Upper lobe of right lung (tissue), 1 donor: ENCODE measurements around the gene CAMK1D. TPM values are rescaled to one million over a fixed set of nuclear protein-coding genes. Genes with fewer than 3 reads are reported as not detected.
A peak's percentile ranks its signal among the peaks of the same experiment; 100 is the strongest.

Source experiments
- ATAC-seq: fragments of 200-7000 bp; cut with Tn5 transposase; one replicate; pipeline ENCODE4 v1.9.1; 2020; ENCODE audit warnings: mild to moderate bottlenecking, moderate library complexity
- DNase-seq: peaks from one replicate; pipeline ENCODE4 v3.0.0-alpha.2; 2020
- H3K27ac ChIP-seq: fragments of 200-600 bp; one replicate; pipeline ENCODE4 v1.8.0; 2022
- H3K27me3 ChIP-seq: fragments of 200-600 bp; one replicate; pipeline ENCODE4 v1.8.0; 2022; ENCODE audit warnings: mild to moderate bottlenecking
- H3K36me3 ChIP-seq: fragments of 200-600 bp; one replicate; pipeline ENCODE4 v1.8.0; 2022
- H3K4me1 ChIP-seq: fragments of 200-600 bp; one replicate; pipeline ENCODE4 v1.8.0; 2022
- H3K4me3 ChIP-seq: fragments of 200-600 bp; one replicate; pipeline ENCODE4 v1.8.0; 2022; ENCODE audit warnings: mild to moderate bottlenecking
- H3K9me3 ChIP-seq: fragments of 200-600 bp; one replicate; pipeline ENCODE4 v1.8.0; 2022
- intact Hi-C: fragments of 100-400 bp; cut with DNase I; formaldehyde crosslinking; loops from one replicate; pipeline ENCODE4 v1.11.0; 2022
- total RNA-seq: library from RNA; stranded (reverse); fragmentation: NEBNext Ultra II Directional; extraction: Animal tissue kit (Norgen Biotek cat#: 25700); gene quantifications from one replicate; pipeline ENCODE4 v1.2.1, GENCODE V29; 2021
- TF ChIP-seq, protein P1 (sequence below): fragments of 200-600 bp; IDR thresholded peaks from one replicate; pipeline ENCODE4 v1.8.0; 2022; ENCODE audit warnings: antibody characterized with exemption
- donor health status: DM: no; HTN: yes; CAD: no; lungs with severe emphysema.

CAMK1D gene
- total RNA-seq, 1 donor from 2014 or later, result 17.1 TPM

- Histone ChIP-seq H3K9me3 (no peaks in the 10 kb centered on the region), H3K4me1 (peaks cover 7% of the 10 kb centered on the region), H3K4me3 (no peak overlapping the region), H3K27me3 (no peaks in the 10 kb centered on the region), H3K36me3 (no peaks in the 10 kb centered on the region), H3K27ac (no peak overlapping the region)
- intact Hi-C loops, result no loop called here
- no peak for DNase-seq
- no peak for ATAC-seq
- TF ChIP-seq, protein P1, sequence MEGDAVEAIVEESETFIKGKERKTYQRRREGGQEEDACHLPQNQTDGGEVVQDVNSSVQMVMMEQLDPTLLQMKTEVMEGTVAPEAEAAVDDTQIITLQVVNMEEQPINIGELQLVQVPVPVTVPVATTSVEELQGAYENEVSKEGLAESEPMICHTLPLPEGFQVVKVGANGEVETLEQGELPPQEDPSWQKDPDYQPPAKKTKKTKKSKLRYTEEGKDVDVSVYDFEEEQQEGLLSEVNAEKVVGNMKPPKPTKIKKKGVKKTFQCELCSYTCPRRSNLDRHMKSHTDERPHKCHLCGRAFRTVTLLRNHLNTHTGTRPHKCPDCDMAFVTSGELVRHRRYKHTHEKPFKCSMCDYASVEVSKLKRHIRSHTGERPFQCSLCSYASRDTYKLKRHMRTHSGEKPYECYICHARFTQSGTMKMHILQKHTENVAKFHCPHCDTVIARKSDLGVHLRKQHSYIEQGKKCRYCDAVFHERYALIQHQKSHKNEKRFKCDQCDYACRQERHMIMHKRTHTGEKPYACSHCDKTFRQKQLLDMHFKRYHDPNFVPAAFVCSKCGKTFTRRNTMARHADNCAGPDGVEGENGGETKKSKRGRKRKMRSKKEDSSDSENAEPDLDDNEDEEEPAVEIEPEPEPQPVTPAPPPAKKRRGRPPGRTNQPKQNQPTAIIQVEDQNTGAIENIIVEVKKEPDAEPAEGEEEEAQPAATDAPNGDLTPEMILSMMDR, result no peak
These were observed 39.3 kb downstream of the CAMK1D start for GRCh38 chr10:12388671-12389070.

- ATAC-seq (peak; percentile 39), DNase-seq (no peak)
- H3K36me3 ChIP-seq, result no peaks in the 10 kb centered on the region
- H3K27ac ChIP-seq, result no peak overlapping the region
- H3K27me3 ChIP-seq, result no peaks in the 10 kb centered on the region
- intact Hi-C loops, result no loop called here
- H3K4me1 ChIP-seq, result peaks cover 7% of the 10 kb centered on the region
- TF ChIP-seq, protein P1, result no peak
- H3K9me3 ChIP-seq, result no peaks in the 10 kb centered on the region
- H3K4me3 ChIP-seq, result no peak overlapping the region
These were observed 39.9 kb downstream of the CAMK1D start for GRCh38 chr10:12389154-12389734.

DNA sequence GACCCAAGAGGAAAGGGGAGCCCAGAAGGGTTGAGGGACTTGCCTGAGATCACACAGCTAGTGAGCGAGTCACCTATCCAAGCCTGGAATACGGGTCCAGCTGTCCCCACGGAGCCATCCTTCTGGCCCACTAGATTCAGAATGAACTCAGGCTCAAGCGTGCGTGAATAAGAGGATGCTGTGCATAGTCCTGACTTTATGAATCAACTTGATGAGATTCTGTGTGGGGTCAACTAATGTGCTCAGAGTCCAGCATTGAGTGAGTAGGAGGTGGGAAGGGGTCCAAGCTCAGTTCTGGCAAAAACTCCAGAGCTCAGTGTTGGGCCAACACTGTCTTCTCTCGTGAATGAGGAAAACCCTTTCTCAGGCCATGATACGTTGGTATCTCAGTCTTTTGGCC, 41.4 kb downstream of the CAMK1D start:
- Histone ChIP-seq H3K9me3 (no peaks in the 10 kb centered on the region), H3K27ac (no peak overlapping the region), H3K4me3 (no peak overlapping the region), H3K4me1 (peaks cover 7% of the 10 kb centered on the region), H3K36me3 (no peaks in the 10 kb centered on the region), H3K27me3 (no peaks in the 10 kb centered on the region)
- no peak for DNase-seq
- no peak for ATAC-seq
- intact Hi-C loops, result no loop called here
- TF ChIP-seq, protein P1, result no peak

GRCh38 chr10:12391206-12391605, 41.9 kb downstream of the CAMK1D start:
- TF ChIP-seq, protein P1, result no peak
- Histone ChIP-seq H3K27me3 (no peaks in the 10 kb centered on the region), H3K36me3 (no peaks in the 10 kb centered on the region), H3K9me3 (no peaks in the 10 kb centered on the region), H3K27ac (no peak overlapping the region), H3K4me3 (no peak overlapping the region), H3K4me1 (peaks cover 7% of the 10 kb centered on the region)
- DNase-seq, result no peak
- ATAC-seq, result no peak
- intact Hi-C loops, result no loop called here

- Histone ChIP-seq H3K27ac (no peak overlapping the region), H3K36me3 (no peaks in the 10 kb centered on the region), H3K4me3 (no peak overlapping the region), H3K4me1 (peaks cover 7% of the 10 kb centered on the region), H3K27me3 (no peaks in the 10 kb centered on the region), H3K9me3 (no peaks in the 10 kb centered on the region)
- TF ChIP-seq, protein P1, result no peak
- intact Hi-C loops, result no loop called here
- no peak for DNase-seq
- ATAC-seq, result no peak
These were observed 44.5 kb downstream of the CAMK1D start for GRCh38 chr10:12393831-12394230.
